Mesendoderm (in vitro differentiated cells): ENCODE results near the gene CEP164.

Source experiments
- DNase-seq: peaks from one replicate; pipeline ENCODE4 v3.0.0; 2013
- H2AK5ac ChIP-seq: 2 replicates; pipeline ENCODE4 v1.6.1; 2013; ENCODE audit warnings: low read length, inconsistent platforms
- H2BK120ac ChIP-seq: 2 replicates; pipeline ENCODE4 v1.6.1; 2013; ENCODE audit warnings: low read depth, mild to moderate bottlenecking, low read length, moderate library complexity, mixed read lengths
- H2BK15ac ChIP-seq: replicated peaks from 2 replicates; pipeline ENCODE4 v1.6.1; 2013; ENCODE audit warnings: low read depth, mild to moderate bottlenecking, moderate library complexity
- H2BK5ac ChIP-seq: 2 replicates; pipeline ENCODE4 v1.6.1; 2013; ENCODE audit warnings: low read length, inconsistent platforms
- H3K18ac ChIP-seq: 2 replicates; pipeline ENCODE4 v1.6.1; 2013; ENCODE audit warnings: mild to moderate bottlenecking, low read length, mixed read lengths
- H3K23ac ChIP-seq: one replicate; pipeline ENCODE4 v1.6.1; 2013; ENCODE audit warnings: low read length
- H3K27ac ChIP-seq: 2 replicates; pipeline ENCODE4 v1.5.1; 2013; ENCODE audit warnings: low read depth, mild to moderate bottlenecking, inconsistent platforms, low read length, moderate library complexity
- H3K27me3 ChIP-seq: 2 replicates; pipeline ENCODE4 v1.6.1; 2013; ENCODE audit warnings: low read length, control low read depth, mild to moderate bottlenecking, inconsistent platforms; ENCODE audit not compliant: insufficient read depth, poor library complexity
- H3K36me3 ChIP-seq: 2 replicates; pipeline ENCODE4 v1.6.1; 2013; ENCODE audit warnings: low read length, inconsistent platforms; ENCODE audit not compliant: control insufficient read depth, insufficient read depth
- H3K4ac ChIP-seq: one replicate; pipeline ENCODE4 v1.6.1; 2013; ENCODE audit warnings: low read depth, mild to moderate bottlenecking, low read length, moderate library complexity
- H3K4me1 ChIP-seq: 2 replicates; pipeline ENCODE4 v1.6.1; 2013; ENCODE audit warnings: low read depth, low read length, inconsistent platforms; ENCODE audit not compliant: control insufficient read depth
- H3K4me2 ChIP-seq: 2 replicates; pipeline ENCODE4 v1.6.1; 2013; ENCODE audit warnings: low read length
- H3K4me3 ChIP-seq: 2 replicates; pipeline ENCODE4 v1.5.1; 2013; ENCODE audit warnings: mild to moderate bottlenecking, low read length
- H3K56ac ChIP-seq: one replicate; pipeline ENCODE4 v1.6.1; 2013; ENCODE audit warnings: low read length
- H3K79me1 ChIP-seq: 2 replicates; pipeline ENCODE4 v1.6.1; 2013; ENCODE audit warnings: low read length, inconsistent platforms
- H3K79me2 ChIP-seq: 2 replicates; pipeline ENCODE4 v1.6.1; 2013; ENCODE audit warnings: mild to moderate bottlenecking, low read length; ENCODE audit not compliant: control insufficient read depth, insufficient read depth
- H3K9ac ChIP-seq: 2 replicates; pipeline ENCODE4 v1.6.1; 2013; ENCODE audit warnings: low read length, inconsistent platforms
- H4K5ac ChIP-seq: one replicate; pipeline ENCODE4 v1.6.1; 2013; ENCODE audit warnings: low read length
- H4K8ac ChIP-seq: one replicate; pipeline ENCODE4 v1.6.1; 2013; ENCODE audit warnings: low read depth, mild to moderate bottlenecking, control low read depth, low read length, moderate library complexity
- WGBS: extraction: QIAGEN DNeasy Blood & Tissue Kit; methylation state at CpG from one replicate; pipeline ENCODE4 v1.1.7; 2013; ENCODE audit warnings: low lambda C conversion rate, missing lambda C conversion rate; ENCODE audit not compliant: insufficient coverage; ENCODE audit errors: extremely low coverage; 5-methylcytosine and 5-hydroxymethylcytosine counted together

The CEP164 gene

DNA sequence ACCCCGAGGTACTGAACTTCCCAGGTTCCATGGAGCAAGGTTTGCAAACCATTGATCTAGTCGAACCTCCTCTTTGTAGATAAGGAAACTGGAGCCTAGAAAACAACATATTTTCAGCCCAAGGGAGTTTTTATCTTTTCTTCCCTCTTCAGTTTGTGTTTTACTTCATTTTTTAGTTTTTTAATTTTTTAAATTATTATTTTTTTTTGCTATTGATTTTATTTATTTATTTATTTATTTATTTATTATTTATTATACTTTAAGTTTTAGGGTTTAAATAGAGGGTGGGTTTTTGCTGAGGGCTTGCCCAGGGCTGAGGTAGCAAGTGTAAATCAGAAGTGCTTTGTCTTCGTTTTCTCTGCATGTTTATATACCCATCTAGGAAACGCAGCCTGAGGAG, 26.9 kb downstream of the CEP164 start:
- Histone ChIP-seq H3K4me3 (no peak overlapping the region), H3K27me3 (no peaks in the 10 kb centered on the region), H3K27ac (no peak overlapping the region), H4K5ac (no peak overlapping the region), H3K9ac (no peak overlapping the region), H3K56ac (no peak overlapping the region), H3K23ac (no peak overlapping the region), H3K4me1 (no peaks in the 10 kb centered on the region), H3K4ac (no peak overlapping the region), H4K8ac (no peak overlapping the region), H2BK15ac (no peak overlapping the region), H3K18ac (no peak overlapping the region), H3K36me3 (peaks cover 8% of the 10 kb centered on the region), H3K79me2 (no peaks in the 10 kb centered on the region), H2BK5ac (no peak overlapping the region), H2AK5ac (no peak overlapping the region), H3K4me2 (no peak overlapping the region), H3K79me1 (no peaks in the 10 kb centered on the region), H2BK120ac (no peak overlapping the region)
- DNase-seq: no peak
- WGBS: no CpG with 5 or more reads among the region's 4 CpGs

DNA sequence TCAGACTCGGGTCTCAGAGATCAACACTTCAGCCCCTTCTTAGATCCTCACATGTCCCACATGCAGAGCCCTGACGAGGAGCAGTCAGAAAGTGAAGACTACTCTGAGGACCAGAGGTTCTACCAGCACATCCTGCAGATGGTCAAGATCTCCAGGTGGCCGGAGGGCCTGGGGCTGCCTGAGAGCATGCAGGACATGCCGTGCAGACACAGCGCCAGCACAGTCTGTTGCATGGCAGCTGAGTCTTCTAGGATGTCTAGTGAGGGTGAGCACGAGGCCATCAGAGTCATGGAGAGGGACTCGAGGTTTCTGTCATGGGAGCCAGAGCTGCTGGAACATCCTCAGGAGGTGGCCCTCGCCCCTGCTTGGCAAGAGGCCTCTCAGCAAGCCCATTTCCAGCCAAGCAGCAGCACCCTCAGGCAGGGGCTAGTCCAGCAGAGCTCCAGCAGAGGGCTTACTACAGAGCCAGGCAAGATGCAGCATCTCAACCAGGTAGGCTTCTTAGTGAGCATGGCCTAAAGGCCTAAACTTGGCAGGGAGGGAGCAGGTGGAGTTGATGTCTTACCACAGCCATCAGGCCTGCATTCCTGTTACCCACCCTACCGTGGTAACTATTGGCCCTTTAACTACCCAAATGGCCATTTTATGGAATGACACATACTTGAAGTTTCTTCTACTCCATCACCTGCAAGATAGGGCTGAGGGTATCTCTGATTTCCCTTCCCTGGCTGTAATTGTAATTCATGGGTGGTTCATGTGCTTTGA, 28.7 kb downstream of the CEP164 start:
- Histone ChIP-seq H2BK15ac (no peak overlapping the region), H3K23ac (no peak overlapping the region), H3K18ac (no peak overlapping the region), H3K56ac (no peak overlapping the region), H3K27me3 (no peaks in the 10 kb centered on the region), H3K4ac (no peak overlapping the region), H2BK120ac (no peak overlapping the region), H4K8ac (no peak overlapping the region), H3K9ac (no peak overlapping the region), H3K4me3 (no peak overlapping the region), H3K79me2 (no peaks in the 10 kb centered on the region), H3K79me1 (no peaks in the 10 kb centered on the region), H3K27ac (no peak overlapping the region), H3K4me1 (no peaks in the 10 kb centered on the region), H3K36me3 (peaks cover 8% of the 10 kb centered on the region), H3K4me2 (no peak overlapping the region), H4K5ac (no peak overlapping the region), H2BK5ac (no peak overlapping the region), H2AK5ac (no peak overlapping the region)
- WGBS: no CpG with 5 or more reads among the region's 9 CpGs
- DNase-seq: peak; percentile 11

DNA sequence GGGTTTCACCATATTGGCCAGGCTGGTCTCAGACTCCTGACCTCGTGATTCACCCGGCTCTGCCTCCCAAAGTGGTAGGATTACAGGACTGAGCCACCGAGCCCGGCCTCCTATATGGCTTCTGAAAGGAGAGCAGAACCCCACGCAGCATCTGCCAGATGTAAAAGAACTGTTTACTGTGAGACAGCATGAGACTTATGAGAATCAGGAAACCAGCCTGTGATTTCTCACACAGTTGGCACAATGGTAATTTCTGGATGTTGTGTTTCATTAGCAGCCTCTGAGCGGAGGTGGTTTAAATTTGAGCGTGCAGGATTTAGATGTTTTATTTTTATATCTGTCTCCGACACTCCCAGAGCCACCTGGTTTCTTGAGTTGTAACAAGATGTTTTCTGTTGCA, 33.8 kb downstream of the CEP164 start:
- Histone ChIP-seq H3K79me1 (no peaks in the 10 kb centered on the region), H3K79me2 (no peaks in the 10 kb centered on the region), H3K56ac (no peak overlapping the region), H3K27me3 (no peaks in the 10 kb centered on the region), H3K23ac (no peak overlapping the region), H3K4me2 (no peak overlapping the region), H3K36me3 (peaks cover 3% of the 10 kb centered on the region), H3K9ac (no peak overlapping the region), H3K27ac (no peak overlapping the region), H3K4ac (no peak overlapping the region), H4K5ac (no peak overlapping the region), H2BK15ac (no peak overlapping the region), H3K18ac (no peak overlapping the region), H2AK5ac (no peak overlapping the region), H3K4me1 (no peaks in the 10 kb centered on the region), H3K4me3 (no peak overlapping the region), H4K8ac (no peak overlapping the region), H2BK120ac (no peak overlapping the region), H2BK5ac (no peak overlapping the region)
- no CpG with 5 or more reads among the region's 8 CpGs for WGBS
- DNase-seq: no peak

DNA sequence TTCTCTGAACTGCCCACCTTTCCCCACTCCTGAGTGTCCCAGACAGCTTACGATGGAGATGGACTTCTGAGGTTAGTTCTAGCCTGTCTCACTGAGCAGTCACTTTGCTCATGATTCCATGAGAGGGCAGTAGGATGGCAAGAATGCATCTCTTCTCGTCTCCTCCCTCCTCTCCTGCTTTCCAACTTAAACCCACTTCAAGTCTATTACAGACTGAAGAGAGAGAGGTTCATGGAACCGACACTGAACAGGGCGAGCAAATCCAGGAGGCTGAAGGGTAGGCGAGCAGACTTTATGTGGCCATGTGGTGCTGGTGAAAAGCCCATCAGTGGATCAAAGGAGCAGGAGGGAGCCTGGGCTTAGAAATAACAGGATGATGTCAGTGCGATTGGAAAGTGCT, 38.6 kb downstream of the CEP164 start:
- Histone ChIP-seq H3K9ac (no peak overlapping the region), H4K8ac (no peak overlapping the region), H3K4me3 (no peak overlapping the region), H2AK5ac (no peak overlapping the region), H2BK120ac (no peak overlapping the region), H3K56ac (no peak overlapping the region), H3K27ac (no peak overlapping the region), H3K23ac (no peak overlapping the region), H3K18ac (no peak overlapping the region), H3K4me2 (no peak overlapping the region), H2BK15ac (no peak overlapping the region), H3K79me2 (no peaks in the 10 kb centered on the region), H3K79me1 (no peaks in the 10 kb centered on the region), H3K27me3 (no peaks in the 10 kb centered on the region), H2BK5ac (no peak overlapping the region), H3K4ac (no peak overlapping the region), H3K36me3 (peaks cover 4% of the 10 kb centered on the region), H4K5ac (no peak overlapping the region), H3K4me1 (no peaks in the 10 kb centered on the region)
- no CpG with 5 or more reads among the region's 6 CpGs for WGBS
- DNase-seq: peak; percentile 24

DNA sequence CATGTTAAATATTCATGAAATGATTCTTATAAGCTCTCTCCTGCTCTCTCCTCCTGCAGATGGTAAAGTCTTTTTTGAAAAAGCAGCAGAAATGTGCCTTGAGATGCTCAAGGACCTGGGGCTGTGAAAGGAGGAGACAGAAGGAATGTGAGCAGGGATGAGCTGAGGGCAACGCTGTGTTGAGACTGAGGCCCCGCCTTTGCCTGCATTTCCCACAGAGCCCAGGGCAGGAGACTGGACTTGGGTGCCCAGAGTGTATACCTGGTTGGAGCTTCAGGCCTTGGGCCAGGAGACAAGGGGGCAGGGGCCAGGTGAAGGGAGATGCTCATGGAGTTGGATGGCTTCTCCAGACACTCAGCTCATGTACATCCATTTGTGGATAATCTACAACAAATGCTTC, 39.2 kb downstream of the CEP164 start:
- WGBS: no CpG with 5 or more reads among the region's 2 CpGs
- Histone ChIP-seq H2BK120ac (no peak overlapping the region), H3K23ac (no peak overlapping the region), H3K9ac (no peak overlapping the region), H3K4me1 (no peaks in the 10 kb centered on the region), H3K27ac (no peak overlapping the region), H3K56ac (no peak overlapping the region), H2AK5ac (no peak overlapping the region), H3K4me2 (no peak overlapping the region), H3K18ac (no peak overlapping the region), H4K5ac (no peak overlapping the region), H2BK5ac (no peak overlapping the region), H4K8ac (no peak overlapping the region), H3K79me1 (no peaks in the 10 kb centered on the region), H3K4me3 (no peak overlapping the region), H3K4ac (no peak overlapping the region), H3K79me2 (no peaks in the 10 kb centered on the region), H3K36me3 (peaks cover 4% of the 10 kb centered on the region), H3K27me3 (no peaks in the 10 kb centered on the region), H2BK15ac (no peak overlapping the region)
- no peak for DNase-seq

DNA sequence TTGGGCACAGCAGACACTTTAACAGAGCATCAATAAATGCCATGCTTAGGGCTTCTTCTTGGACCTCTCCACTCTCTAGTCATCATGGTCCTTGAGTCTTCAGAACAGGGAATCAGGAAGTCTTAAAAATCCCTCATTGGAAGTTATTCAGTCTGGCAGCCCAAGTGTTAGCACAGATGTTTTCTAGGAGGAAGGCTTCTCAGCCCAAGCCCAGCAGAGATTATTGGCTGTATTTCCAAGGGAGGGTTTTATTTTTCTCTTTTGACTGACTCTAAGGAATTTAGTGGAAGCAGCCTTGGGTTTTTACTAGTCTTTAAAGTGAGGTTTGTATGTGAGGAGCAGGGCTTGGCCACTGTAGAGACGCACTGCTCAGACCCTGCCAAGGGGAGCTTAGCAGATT, 41.9 kb downstream of the CEP164 start:
- WGBS: no CpG with 5 or more reads among the region's 1 CpG
- no peak overlapping the region for H3K23ac ChIP-seq
- H2BK15ac ChIP-seq: no peak overlapping the region
- no peak overlapping the region for H3K56ac ChIP-seq
- no peak overlapping the region for H2BK5ac ChIP-seq
- H3K4me1 ChIP-seq: no peaks in the 10 kb centered on the region
- peaks cover 2% of the 10 kb centered on the region for H3K36me3 ChIP-seq
- no peaks in the 10 kb centered on the region for H3K27me3 ChIP-seq
- DNase-seq: no peak
- no peak overlapping the region for H3K4me2 ChIP-seq
- H4K8ac ChIP-seq: no peak overlapping the region
- no peak overlapping the region for H3K18ac ChIP-seq
- no peak overlapping the region for H3K4ac ChIP-seq
- no peak overlapping the region for H2AK5ac ChIP-seq
- no peak overlapping the region for H3K9ac ChIP-seq
- no peak overlapping the region for H4K5ac ChIP-seq
- H2BK120ac ChIP-seq: no peak overlapping the region
- no peaks in the 10 kb centered on the region for H3K79me1 ChIP-seq
- H3K4me3 ChIP-seq: no peak overlapping the region
- H3K79me2 ChIP-seq: no peaks in the 10 kb centered on the region
- H3K27ac ChIP-seq: no peak overlapping the region
